ENCODE data around the gene LCNL1.

LCNL1 gene

GRCh38 chr9:136977223-136977622 is 5.6 kb upstream of the LCNL1 start, which contains the start of gene PTGDS:
PTGDS (plus strand) TSS chr9:136977504; CDS start chr9:136977579, 75 bp downstream.
- DNase-seq, result no peak

GRCh38 chr9:136977649-136978072 is 5.1 kb upstream of the LCNL1 start:
- no peak for DNase-seq

GRCh38 chr9:136978073-136978864 is 4.5 kb upstream of the LCNL1 start:
- DNase-seq, result peak; percentile 75

- DNase-seq, result no peak
These were observed 3.8 kb upstream of the LCNL1 start for GRCh38 chr9:136978865-136979544.

- DNase-seq, result no peak
These were observed 2.8 kb upstream of the LCNL1 start for GRCh38 chr9:136979769-136980587.

GRCh38 chr9:136980669-136981478 is 1.9 kb upstream of the LCNL1 start:
- no peak for DNase-seq

- no peak for DNase-seq
These were observed 1.1 kb upstream of the LCNL1 start for GRCh38 chr9:136981588-136982231.

- no peak for DNase-seq
These were observed 374 bp downstream of the LCNL1 start for GRCh38 chr9:136983167-136983566.

GRCh38 chr9:136983656-136984314 is 992 bp downstream of the LCNL1 start:
- no peak for DNase-seq

- DNase-seq, result no peak
These were observed 1.8 kb downstream of the LCNL1 start for GRCh38 chr9:136984464-136985026.

- DNase-seq, result no peak
These were observed 2.3 kb downstream of the LCNL1 start for GRCh38 chr9:136985027-136985602.

- DNase-seq, result no peak
These were observed 3.1 kb downstream of the LCNL1 start for GRCh38 chr9:136985853-136986252.

GRCh38 chr9:136988872-136989271 is 6.1 kb downstream of the LCNL1 start:
- no peak for DNase-seq

- DNase-seq, result no peak
These were observed 7.6 kb downstream of the LCNL1 start for GRCh38 chr9:136990242-136990911.

GRCh38 chr9:136991993-136992818 is 9.4 kb downstream of the LCNL1 start, which contains the start of gene PAXX:
PAXX (plus strand) TSS chr9:136992422; CDS start chr9:136992444, 22 bp downstream.
- peak; percentile 94 for DNase-seq

GRCh38 chr9:136992819-136993369 is 10.1 kb downstream of the LCNL1 start:
- peak; percentile 65 for DNase-seq

GRCh38 chr9:136994180-136994887 is 11.5 kb downstream of the LCNL1 start:
- DNase-seq, result no peak

GRCh38 chr9:136994888-136995230 is 12.1 kb downstream of the LCNL1 start:
- DNase-seq, result no peak
